HG03139 (cell line): Measurements from ENCODE around the gene BEND7.
A peak's percentile ranks its signal among the peaks of the same experiment; 100 is the strongest.
"Not testable (repeated sequence)": the region's sequence is repeated elsewhere in the genome, so short reads cannot be mapped to it uniquely, and the experiment has no call there.

ENCODE experiments used
- ATAC-seq: cut with Tn5 transposase; IDR thresholded peaks from one replicate; pipeline ENCODE4 v1.9.1; 2021; ENCODE audit not compliant: unreplicated experiment

Gene BEND7

GRCh38 chr10:13483951-13484350 is 44.9 kb downstream of the BEND7 start:
- ATAC-seq: no peak

DNA sequence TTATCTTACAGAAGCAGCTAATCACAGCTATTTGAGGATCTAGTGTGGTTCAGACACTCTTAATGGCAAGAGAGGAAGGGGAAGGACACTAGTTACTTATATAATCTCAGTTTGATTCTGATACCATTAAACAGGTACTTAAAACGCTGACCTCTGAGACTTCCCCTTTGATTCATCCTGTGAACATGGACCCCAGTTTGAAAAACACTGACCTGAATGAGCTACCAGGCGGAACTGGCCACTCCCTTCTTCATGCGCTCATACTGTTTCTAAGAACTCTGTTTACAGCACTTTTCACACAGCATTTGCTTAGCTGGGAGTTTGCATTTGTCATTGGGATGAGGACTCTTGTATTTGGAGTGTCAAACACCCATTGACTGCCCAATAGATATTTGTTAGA is 45.7 kb downstream of the BEND7 start:
- ATAC-seq: no peak

DNA sequence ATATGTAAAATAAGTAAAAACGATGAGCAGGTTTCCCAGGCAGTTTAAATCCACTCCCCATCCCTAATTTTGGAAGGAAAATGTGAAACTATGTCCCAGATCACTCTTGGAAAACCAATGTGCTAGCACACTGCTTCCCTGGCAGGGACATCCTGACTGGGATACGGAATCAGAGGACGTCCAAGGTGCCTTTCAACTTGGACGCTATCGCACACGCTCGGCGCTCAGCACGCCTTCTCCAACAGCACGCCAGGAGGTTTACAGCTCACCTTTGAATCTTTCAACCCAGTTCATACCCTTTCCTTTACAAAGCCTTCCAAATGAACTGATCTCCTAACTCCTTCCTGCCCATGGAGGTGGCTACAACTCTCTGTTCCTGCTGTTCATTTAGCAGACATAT is 47.1 kb downstream of the BEND7 start:
- ATAC-seq: no peak

- no peak for ATAC-seq
Observed at GRCh38 chr10:13475124-13475523, 53.7 kb downstream of the BEND7 start.

GRCh38 chr10:13473986-13474385 is 54.8 kb downstream of the BEND7 start:
- no peak for ATAC-seq

GRCh38 chr10:13472359-13472758 is 56.5 kb downstream of the BEND7 start:
- ATAC-seq: no peak

DNA sequence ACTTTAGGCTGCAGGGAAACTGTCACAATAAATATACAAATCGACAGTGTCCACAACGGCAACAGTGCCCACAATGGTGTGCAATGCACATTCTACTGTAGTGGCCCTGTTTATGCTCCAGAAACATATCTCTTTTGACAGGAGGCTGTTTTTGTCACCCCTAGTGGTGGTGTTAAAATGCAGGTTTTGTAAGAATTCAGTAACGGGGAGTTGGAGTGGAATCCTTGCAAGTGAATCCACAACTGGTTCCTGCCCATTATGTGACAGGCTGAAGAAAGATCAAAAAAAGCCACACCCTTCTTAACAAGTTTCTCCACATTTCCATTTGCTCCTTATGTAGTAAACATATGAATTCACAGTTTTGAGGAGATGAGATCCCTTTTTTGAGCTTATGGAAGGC is 58.5 kb downstream of the BEND7 start:
- no peak for ATAC-seq

GRCh38 chr10:13462551-13462950 is 66.3 kb downstream of the BEND7 start:
- no peak for ATAC-seq

GRCh38 chr10:13458687-13459012 is 70.2 kb downstream of the BEND7 start:
- ATAC-seq: no peak

DNA sequence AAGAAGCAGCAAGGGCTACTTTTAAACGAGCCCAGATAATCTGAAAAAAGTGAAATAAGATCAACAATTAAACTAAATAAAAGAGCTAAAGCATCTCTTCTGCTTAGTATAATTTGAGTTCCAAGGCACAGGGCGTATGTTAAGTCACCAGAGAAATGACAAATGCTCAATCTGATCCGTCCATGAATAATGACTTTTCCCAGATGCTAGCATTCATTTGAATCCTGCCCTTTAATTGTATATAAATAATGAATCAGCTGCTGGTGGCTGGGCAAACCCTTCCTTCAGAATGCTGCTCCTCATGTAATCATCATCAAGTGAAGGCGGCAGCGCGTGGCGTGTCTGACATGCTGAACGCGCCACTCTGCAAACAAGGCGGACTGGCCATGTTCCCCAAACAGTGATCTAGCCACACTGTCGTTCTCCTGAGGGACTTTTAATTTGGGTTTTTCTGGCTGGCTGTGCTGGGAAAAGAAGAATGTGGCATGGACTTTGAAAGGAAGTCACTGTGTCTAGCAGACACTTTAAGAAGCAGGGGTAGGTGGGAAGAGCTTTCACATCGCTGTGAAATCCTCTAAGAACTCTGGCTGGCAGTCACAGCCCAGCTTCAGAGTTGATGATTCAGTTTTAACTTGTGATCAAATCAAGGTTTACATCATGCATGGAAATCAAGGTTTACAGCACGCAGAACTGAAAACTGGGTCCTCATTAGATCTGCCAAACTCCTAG is 70.7 kb downstream of the BEND7 start:
- no peak for ATAC-seq

GRCh38 chr10:13453896-13454295 is 74.9 kb downstream of the BEND7 start:
- ATAC-seq: no peak

GRCh38 chr10:13450069-13450468 is 78.7 kb downstream of the BEND7 start:
- no peak for ATAC-seq

GRCh38 chr10:13449296-13449695 is 79.5 kb downstream of the BEND7 start:
- no peak for ATAC-seq

- no peak for ATAC-seq
Observed at GRCh38 chr10:13448216-13448615, 80.6 kb downstream of the BEND7 start.

GRCh38 chr10:13445656-13446400 is 83.0 kb downstream of the BEND7 start:
- no peak for ATAC-seq

GRCh38 chr10:13441476-13441875 is 87.3 kb downstream of the BEND7 start:
- no peak for ATAC-seq

DNA sequence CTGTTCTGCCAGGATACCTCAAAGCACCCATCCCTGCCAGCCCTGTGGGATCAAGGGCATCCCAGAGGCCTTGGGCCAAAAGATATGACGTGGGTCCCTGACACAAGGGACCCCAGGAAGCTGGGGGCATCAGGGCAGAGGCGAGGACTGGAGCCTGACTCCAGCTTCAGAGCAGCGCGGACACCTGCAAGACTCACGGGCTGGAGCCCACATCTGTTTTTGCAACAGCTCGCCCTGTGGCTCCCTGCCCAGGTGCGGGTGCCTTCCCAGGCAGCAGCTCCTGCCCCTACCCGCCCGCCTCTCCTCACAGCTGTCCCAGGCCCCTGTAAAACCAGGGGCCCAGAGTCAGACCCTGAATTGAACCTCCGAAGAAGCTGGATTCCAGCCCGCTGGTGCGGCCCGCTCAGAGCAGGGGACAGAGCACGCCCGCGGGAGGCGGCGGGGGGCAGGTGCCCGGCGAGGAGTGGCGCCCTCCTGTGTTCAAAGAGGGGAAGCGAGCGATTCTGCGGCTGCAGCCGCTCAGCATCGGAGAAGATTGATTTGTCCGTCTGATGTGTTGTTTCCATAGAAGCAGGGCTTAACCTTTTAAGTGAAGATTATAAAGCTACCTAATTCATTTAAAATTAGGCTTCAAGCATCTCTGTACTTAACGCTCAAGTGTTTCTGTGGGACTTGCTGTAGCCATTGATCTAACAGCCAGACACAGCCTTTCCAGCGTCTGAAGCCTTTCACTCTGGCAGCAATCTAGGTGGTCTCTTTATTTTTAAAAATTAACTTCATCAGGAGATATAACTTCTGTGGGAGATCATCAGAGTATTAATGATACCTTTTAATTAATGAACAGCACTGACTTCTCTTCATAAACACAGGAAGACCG is 88.4 kb downstream of the BEND7 start:
- peak; percentile 70 for ATAC-seq

- ATAC-seq: peak; percentile 12
Observed at GRCh38 chr10:13439313-13440184, 89.3 kb downstream of the BEND7 start.

DNA sequence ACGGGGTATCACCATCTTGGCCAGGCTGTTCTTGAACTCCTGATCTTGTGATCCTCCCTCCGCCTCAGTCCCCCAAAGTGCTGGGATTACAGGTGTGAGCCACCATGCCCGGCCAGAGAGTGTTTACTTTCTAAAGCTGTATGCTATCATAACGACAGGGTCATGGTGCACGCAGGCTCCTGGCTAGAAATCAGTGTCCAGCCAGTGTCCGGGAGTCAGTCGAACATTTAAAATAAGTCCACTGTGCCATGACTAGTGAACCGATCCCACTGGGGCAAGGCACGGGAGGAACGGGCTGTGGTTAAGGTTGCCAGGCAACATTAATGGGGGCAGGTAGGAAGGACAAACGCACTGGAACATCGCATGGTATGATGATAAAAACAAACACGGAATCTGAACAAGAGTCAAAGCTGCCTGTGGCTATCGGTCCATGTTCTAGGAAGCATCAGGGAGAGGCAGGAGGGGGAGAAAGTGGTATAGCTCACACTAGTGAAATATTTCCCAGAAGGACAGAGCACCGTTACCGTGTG is 91.7 kb downstream of the BEND7 start:
- ATAC-seq: no peak

GRCh38 chr10:13427943-13428342 is 100.9 kb downstream of the BEND7 start:
- ATAC-seq: not testable (repeated sequence)

GRCh38 chr10:13425397-13425796 is 103.4 kb downstream of the BEND7 start:
- no peak for ATAC-seq
